HG03103 (cell line): ENCODE results near the gene TMEM184A.

Experiments used
- ATAC-seq: cut with Tn5 transposase; IDR thresholded peaks from one replicate; pipeline ENCODE4 v1.9.1; 2021; ENCODE audit warnings: low read depth; ENCODE audit not compliant: unreplicated experiment

TMEM184A gene

GRCh38 chr7:1553512-1554210 lies 2.3 kb downstream of the TMEM184A start:
- no peak for ATAC-seq

DNA sequence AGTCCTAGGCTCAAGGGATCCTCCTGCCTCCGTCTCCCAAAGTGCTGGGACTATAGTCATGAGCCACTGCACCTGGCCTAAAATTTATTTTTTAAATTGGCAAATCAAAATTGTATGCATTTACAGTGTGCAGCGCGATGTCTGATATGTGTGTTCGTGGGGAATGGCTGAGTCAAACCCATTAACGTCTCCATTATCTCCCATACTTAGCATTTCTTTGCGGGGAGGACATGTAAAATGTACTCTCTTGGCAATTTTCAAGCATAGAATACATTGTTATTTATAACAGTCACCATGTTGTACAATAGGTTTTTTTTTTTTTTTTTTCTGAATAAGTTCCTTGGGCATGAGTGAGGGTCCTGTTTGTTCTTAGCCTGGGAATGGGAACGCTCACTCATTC lies 3.8 kb downstream of the TMEM184A start:
- no peak for ATAC-seq

- ATAC-seq = no peak
These were observed 5.2 kb downstream of the TMEM184A start for GRCh38 chr7:1550846-1551155.

GRCh38 chr7:1550005-1550845 lies 5.8 kb downstream of the TMEM184A start:
- ATAC-seq = no peak

- no peak for ATAC-seq
These were observed 6.5 kb downstream of the TMEM184A start for GRCh38 chr7:1549357-1550004.

- no peak for ATAC-seq
These were observed 7.1 kb downstream of the TMEM184A start for GRCh38 chr7:1548944-1549343.

GRCh38 chr7:1548438-1548831 lies 7.6 kb downstream of the TMEM184A start:
- no peak for ATAC-seq

DNA sequence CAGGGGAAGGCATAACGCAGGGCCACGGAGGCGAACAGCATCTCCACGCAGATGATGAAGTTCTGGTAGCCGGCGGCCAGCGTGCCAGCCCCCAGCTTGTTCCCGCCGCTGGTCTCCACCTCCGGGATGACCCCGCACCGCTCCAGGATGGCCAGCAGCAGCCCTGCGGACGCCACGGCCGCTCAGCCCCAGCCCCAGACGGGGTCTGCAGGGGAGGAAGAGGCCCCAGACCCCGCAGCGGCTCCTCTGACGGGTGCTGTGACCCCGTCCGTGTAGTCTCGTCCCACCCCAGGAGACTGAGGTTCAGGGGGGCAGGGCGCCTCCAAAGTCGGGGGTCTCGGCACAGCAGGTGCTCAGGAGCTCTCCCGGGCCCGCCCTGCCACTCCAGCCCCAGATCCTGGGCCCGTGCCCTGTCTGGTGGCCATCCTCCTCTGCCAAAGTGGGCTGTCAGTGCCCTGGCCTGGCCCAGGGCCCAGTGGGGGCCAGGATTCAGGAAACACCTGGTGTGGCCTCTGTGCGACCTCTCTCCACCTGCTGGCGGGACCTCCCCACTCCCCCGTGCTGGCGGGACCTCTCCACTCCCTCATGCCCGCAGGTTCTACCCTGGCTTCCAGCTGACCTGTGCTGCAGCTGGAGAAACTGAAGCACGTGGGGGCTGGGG lies 8.1 kb downstream of the TMEM184A start:
- no peak for ATAC-seq

DNA sequence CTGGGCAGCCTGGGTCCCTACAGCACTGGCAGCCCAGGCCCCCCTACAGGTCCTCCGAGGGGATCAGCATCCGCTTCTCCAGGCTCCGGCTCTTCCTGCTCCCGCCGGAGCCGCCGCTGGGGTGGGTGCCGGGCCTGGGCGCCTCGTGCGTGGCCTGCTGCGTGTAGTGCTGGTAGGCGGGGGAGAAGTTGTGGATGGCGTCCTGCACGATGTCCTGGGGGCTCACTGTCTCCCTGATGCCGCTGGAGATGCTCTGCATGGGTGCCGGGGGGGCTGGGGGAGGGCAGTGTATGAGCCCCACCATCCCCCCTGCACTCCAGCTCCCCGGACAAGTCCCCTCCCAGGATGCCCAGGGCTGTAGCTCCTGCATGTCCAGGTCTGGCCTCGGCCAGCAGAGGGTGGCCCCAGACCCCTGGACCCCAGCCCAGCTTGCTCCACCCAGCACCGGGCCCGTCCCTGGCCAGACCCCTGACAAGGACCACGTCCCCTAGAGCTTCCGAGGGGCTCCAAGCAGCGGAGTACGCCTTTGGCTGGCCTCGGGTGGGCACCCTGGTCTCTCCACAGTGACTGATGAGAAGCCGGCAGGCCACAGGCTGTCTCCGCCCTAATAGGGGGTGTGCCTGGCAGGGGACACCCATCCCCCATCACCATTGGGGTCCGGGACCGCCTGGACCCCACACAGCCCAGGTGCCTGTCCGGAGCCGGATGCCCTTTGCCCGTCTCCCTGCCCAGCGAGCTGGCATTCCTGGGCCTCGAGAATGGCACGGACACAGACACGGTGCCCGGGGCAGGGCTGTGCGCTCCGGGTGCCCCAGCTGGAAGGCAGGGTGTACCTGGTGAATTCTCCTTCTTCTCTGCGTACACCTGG lies 8.9 kb downstream of the TMEM184A start:
- no peak for ATAC-seq

- no peak for ATAC-seq
These were observed 9.6 kb downstream of the TMEM184A start for GRCh38 chr7:1546274-1546908.

DNA sequence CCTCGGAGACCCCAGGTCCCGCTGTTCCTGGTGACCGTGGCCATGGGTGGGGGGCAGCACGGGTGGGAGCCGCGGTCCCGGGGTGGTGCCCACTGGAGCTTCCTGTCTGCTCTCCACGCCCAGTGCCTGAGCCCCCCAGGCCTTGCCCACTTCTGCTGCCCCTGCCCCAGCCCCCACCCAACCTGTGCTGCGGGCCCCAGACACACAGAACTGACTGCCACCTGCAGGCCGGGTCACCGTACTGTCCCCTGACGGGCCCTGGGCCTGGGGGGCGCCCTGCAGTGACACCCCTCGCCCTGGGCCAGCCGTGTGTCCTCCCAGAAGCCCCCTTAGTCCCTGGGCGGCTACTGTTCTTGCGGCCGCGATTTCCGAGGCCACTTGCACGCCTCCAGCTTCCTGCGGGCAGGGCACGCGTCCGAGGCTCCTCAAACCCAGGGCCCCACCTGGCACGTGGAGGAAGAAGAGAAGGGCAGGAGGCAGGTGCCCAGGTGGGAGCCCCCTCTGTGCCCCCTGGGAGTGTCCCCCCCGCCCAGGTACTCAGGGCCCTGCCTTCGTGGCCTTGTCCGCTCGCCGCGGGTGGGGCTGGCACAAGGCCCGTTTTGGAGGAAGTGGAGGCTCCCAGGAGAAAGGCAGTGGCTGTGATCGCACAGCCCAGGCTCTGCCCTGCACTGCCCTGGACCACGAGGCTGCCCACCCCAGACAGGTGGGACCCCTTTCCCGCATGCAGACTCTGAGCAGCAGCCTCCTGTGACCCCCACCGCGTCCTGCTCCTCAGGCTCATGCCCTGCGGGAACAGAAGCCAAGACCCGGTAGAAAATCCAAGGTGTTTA lies 10.4 kb downstream of the TMEM184A start:
- ATAC-seq = no peak

DNA sequence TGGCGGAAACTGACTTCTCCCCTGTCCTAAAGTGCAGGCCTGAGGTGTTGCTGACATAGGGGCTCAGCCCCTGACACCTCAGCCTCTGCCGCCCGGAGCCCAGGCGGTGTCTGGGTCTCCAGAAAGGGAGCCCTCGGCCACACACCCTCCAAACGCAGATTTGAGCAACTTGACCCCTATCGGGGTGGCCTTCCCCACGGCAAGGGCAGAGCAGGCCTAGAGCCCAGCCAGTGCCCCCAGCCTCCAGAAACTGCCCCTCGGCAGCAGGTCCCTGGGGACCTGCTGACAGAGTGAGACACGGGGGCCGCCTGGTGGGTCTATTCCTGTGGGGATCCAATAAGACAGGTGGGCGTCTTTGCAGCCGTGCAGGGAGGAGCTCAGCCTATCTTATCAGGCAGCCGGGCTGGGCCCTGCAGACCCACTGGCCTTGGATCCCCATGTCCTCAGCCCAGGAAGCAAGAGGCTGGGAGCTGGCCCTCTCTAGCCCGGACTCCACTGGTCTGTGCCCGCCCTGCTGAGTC lies 11.0 kb downstream of the TMEM184A start:
- no peak for ATAC-seq

- ATAC-seq = no peak
These were observed 11.7 kb downstream of the TMEM184A start for GRCh38 chr7:1544178-1544895.

GRCh38 chr7:1543826-1544177 lies 12.2 kb downstream of the TMEM184A start:
- ATAC-seq = no peak

GRCh38 chr7:1542841-1543747 lies 12.9 kb downstream of the TMEM184A start:
- ATAC-seq = no peak

DNA sequence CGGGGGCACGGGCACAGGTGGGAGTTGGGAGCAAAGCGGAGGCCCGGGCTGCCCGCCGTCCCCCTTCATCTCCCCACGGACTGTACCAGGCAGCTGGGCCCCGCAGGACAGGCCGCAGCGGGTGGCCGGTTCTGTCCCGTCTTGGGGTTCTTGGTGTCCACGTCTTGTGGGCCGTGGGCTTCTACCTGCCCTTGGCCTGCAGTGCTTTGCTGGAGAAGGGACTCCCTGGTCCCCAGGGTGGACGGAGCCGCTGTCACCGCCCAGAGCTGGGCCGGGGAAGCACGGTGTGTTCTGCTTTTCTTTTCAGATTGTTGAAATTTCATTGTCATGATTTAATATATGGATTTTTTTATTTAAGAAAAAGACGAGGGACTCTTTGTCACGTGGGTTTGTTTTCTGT lies 13.7 kb downstream of the TMEM184A start:
- no peak for ATAC-seq
